T-helper 2 cell treated with Interferon-gamma antibody and Interleukin-4, amounts not matched to agents 5 μg/mL and 100 μg/mL, for 36 hours (primary cell): ENCODE measurements around the gene CAPZA1.
A peak's percentile ranks its signal among the peaks of the same experiment; 100 is the strongest.

Experiments used
- DNase-seq: peaks from one replicate; pipeline ENCODE4 v3.0.0; 2021; ENCODE audit warnings: low spot score
- H3K27ac Mint-ChIP-seq: one replicate; pipeline ENCODE4 v1.8.0; 2021; ENCODE audit warnings: mild to moderate bottlenecking, mixed read lengths
- H3K27me3 Mint-ChIP-seq: one replicate; pipeline ENCODE4 v1.8.0; 2021; ENCODE audit warnings: low read depth, mixed read lengths
- H3K36me3 Mint-ChIP-seq: one replicate; pipeline ENCODE4 v1.8.0; 2021; ENCODE audit warnings: low read depth, mixed read lengths
- H3K4me1 Mint-ChIP-seq: one replicate; pipeline ENCODE4 v1.8.0; 2021; ENCODE audit warnings: low read depth, mixed read lengths
- H3K4me3 Mint-ChIP-seq: one replicate; pipeline ENCODE4 v1.8.0; 2022; ENCODE audit warnings: mild to moderate bottlenecking, moderate library complexity, mixed read lengths
- H3K9me3 Mint-ChIP-seq: one replicate; pipeline ENCODE4 v1.8.0; 2021; ENCODE audit warnings: mixed read lengths

Gene CAPZA1

DNA sequence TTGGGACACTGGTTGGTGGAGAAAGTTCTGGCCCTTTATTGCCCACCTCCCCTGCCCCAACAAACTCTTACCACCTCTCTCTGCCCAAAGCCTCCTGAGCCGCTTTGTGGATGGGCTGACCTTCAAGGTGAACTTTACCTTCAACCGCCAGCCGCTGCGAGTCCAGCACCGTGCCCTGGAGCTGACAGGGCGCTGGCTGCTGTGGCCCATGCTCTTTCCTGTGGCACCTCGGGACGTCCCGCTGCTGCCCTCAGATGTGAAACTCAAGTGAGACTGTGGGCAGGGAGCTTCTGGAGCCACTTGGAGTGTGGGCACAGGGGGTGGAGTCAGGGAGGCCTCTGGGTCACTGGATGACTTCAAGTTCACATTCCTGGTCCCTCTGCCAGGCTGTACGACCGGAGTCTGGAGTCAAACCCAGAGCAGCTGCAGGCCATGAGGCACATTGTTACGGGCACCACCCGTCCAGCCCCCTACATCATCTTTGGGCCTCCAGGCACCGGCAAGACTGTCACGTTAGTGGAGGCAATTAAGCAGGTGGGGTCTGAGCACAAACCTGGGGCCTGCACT lies 74.8 kb downstream of the CAPZA1 start:
- Mint-ChIP-seq H3K4me3 (no peak overlapping the region), H3K9me3 (no peaks in the 10 kb centered on the region), H3K27me3 (no peaks in the 10 kb centered on the region), H3K27ac (no peak overlapping the region), H3K36me3 (peaks cover 38% of the 10 kb centered on the region), H3K4me1 (peaks cover 3% of the 10 kb centered on the region)
- no peak for DNase-seq

DNA sequence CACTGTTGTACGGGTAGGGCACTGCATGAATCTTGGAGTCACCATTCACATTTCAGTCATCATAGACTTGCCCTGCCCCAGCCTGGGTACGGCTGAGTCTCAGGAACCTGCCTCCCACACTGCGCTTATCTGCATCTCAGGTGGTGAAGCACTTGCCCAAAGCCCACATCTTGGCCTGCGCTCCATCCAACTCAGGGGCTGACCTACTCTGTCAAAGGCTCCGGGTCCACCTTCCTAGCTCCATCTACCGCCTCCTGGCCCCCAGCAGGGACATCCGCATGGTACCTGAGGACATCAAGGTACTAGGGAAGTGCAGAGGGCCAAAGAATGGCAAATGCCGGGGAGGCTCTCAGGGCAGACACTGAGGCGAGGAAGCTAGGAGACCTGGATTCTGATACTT lies 75.6 kb downstream of the CAPZA1 start:
- Mint-ChIP-seq H3K4me1 (peaks cover 10% of the 10 kb centered on the region), H3K4me3 (no peak overlapping the region), H3K36me3 (peaks cover 39% of the 10 kb centered on the region), H3K27me3 (no peaks in the 10 kb centered on the region), H3K27ac (no peak overlapping the region), H3K9me3 (no peaks in the 10 kb centered on the region)
- no peak for DNase-seq

DNA sequence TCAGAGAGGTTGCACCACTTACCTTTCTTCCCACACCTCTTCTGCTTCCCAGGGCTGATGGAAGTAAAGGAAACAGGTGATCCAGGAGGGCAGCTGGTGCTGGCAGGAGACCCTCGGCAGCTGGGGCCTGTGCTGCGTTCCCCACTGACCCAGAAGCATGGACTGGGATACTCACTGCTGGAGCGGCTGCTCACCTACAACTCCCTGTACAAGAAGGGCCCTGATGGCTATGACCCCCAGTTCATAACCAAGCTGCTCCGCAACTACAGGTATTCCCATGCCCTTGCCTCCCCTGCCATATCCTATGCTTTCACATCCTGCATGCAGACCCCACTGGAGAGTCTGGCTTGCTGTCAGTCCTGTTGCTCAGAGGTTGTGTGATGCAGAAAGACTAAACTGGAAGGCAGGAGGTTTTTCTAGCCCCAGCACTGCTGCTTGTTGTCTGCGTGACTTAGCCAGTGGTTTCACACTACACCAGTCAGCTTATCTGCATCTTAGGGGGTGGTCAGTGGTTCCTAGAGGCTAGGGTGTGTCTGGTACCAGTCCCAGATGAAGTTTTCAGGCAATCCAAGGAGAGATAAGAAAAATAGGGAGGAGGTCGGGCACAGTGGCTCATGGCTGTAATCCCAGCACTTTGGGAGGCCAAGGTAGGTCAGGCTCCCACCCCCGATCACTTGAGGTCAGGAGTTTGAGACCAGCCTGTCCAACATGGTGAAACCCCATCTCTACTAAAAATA lies 77.1 kb downstream of the CAPZA1 start:
- Mint-ChIP-seq H3K27me3 (no peaks in the 10 kb centered on the region), H3K4me3 (no peak overlapping the region), H3K36me3 (peaks cover 39% of the 10 kb centered on the region), H3K27ac (peak overlapping the region; percentile 36), H3K4me1 (peaks cover 24% of the 10 kb centered on the region), H3K9me3 (no peaks in the 10 kb centered on the region)
- DNase-seq, result no peak

DNA sequence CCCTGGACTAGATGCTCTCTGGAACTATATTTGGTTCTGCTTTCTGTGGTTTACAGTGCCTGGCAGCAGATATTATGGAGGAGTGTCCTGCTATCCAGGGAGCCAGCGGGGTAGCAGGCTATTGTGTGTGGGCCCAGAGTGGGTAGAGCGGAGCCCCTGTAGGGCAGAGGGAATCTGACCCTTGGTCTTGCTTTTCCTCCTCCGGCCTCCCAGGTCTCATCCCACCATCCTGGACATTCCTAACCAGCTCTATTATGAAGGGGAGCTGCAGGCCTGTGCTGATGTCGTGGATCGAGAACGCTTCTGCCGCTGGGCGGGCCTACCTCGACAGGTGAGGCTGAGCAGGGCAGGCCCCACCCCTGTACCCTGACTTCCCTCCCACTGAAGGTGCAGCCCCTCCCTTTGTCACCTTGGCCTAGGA lies 78.2 kb downstream of the CAPZA1 start:
- H3K27ac Mint-ChIP-seq, result no peak overlapping the region
- H3K36me3 Mint-ChIP-seq, result peaks cover 40% of the 10 kb centered on the region
- no peak for DNase-seq

DNA sequence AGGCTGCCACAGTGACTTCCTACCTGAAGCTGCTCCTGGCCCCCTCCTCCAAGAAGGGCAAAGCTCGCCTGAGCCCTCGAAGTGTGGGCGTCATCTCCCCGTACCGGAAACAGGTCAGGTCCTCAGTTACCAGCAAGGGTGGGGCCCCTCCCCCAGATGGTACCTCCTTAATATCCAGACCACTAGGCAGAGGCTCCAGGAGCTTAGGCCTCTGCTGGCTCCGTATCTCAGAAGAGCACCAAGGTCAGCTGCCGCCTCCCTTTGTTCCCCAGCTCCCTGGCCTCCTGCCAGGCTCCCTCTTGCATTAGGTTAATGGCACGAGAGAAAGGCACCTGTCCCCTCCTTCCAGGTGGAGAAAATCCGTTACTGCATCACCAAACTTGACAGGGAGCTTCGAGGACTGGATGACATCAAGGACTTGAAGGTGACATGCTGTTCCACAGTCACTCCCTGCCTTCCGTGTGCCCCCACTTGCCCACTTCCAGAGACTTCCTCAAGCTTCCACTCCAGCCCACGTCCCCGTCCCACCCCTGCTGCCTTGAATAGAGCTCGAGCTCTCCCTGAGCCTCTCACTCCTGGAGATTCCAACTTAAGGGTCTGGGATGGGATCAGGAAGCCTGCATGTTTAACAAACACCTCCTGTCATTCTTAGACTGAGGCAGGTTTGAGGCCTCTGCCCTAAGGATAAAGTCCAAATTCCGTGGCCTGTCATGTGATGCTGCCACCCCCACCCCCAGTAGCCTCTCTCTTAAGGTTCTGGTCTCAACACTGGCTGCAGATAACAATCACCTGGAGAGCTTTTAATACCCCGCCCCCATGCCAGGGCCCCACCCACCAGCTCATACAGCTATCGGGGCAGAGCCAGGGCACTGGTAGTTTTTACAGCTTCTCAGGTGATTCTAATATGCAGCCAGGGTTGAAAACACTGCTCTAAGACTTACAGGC lies 79.0 kb downstream of the CAPZA1 start:
- Mint-ChIP-seq H3K27me3 (no peaks in the 10 kb centered on the region), H3K4me3 (no peak overlapping the region), H3K27ac (no peak overlapping the region), H3K4me1 (peaks cover 39% of the 10 kb centered on the region), H3K36me3 (peaks cover 41% of the 10 kb centered on the region), H3K9me3 (no peaks in the 10 kb centered on the region)
- DNase-seq, result no peak

More for the DNA sequence above, 78.2 kb downstream of the CAPZA1 start:
- Mint-ChIP-seq H3K9me3 (no peaks in the 10 kb centered on the region), H3K4me1 (peaks cover 34% of the 10 kb centered on the region), H3K4me3 (no peak overlapping the region), H3K27me3 (no peaks in the 10 kb centered on the region)

DNA sequence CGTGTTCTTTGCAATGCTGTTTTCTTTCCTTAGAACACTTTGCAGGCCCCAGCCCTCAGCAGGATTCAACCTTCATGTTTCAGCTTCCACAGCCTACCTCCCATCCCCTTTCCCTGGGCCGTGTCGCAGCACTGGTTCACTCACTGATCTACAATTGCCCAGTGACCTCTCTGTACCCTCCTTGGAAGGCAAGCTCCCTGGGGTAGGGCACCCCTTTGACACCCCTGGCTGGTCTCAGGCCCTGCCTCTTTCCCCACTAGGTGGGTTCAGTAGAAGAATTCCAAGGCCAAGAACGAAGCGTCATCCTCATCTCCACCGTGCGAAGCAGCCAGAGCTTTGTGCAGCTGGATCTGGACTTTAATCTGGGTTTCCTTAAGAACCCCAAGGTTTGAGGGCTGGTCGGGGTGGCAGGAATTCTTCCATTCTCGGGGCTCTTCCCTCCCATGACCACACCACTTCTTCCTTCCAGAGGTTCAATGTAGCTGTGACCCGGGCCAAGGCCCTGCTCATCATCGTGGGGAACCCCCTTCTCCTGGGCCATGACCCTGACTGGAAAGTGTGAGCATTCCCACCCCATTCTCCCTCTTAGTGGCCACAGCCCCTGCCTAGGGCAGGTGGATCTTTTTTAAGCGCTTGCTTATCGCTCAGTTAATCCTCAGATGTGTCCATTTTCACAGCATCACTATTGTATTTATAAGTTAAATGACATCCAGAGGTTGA lies 80.0 kb downstream of the CAPZA1 start:
- Mint-ChIP-seq H3K4me1 (peaks cover 48% of the 10 kb centered on the region), H3K9me3 (no peaks in the 10 kb centered on the region), H3K4me3 (no peak overlapping the region), H3K36me3 (peaks cover 41% of the 10 kb centered on the region), H3K27ac (peak overlapping the region; percentile 91), H3K27me3 (no peaks in the 10 kb centered on the region)
- DNase-seq, result no peak

DNA sequence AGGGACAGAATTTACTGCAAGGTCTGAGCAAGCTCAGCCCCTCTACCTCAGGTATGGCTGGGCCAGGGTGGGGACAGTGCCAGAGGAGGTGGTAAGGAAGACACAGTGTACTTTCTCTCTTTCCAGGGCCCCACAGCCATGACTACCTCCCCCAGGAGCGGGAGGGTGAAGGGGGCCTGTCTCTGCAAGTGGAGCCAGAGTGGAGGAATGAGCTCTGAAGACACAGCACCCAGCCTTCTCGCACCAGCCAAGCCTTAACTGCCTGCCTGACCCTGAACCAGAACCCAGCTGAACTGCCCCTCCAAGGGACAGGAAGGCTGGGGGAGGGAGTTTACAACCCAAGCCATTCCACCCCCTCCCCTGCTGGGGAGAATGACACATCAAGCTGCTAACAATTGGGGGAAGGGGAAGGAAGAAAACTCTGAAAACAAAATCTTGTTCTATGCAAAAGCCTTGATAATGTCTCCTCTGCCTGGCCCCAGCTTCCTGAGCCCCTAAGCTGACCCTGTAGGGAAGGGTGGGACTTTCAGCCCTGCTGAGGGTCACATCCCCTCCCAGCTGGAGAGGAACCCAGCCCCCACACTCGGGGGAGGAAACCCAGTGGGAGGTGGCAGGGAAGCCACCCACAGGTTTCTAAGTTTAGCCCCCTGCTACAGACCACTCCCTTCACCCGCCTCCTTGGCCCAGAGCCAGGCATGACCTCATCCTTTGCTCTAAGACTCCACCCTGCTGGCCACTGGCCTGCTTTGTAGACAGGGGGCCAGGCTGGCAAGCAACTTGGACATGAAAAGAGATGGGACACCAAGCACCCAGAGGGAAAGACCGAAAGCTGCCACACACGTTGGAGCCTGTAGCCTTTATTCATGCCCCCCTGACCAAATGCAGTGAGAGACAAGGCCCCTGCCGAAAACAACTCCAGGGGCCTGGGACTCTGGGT lies 80.9 kb downstream of the CAPZA1 start:
- Mint-ChIP-seq H3K27ac (peak overlapping the region; percentile 91), H3K9me3 (no peaks in the 10 kb centered on the region), H3K27me3 (no peaks in the 10 kb centered on the region), H3K36me3 (peaks cover 37% of the 10 kb centered on the region), H3K4me3 (peak overlapping the region; percentile 59), H3K4me1 (peaks cover 57% of the 10 kb centered on the region)
- peak; percentile 64 for DNase-seq

DNA sequence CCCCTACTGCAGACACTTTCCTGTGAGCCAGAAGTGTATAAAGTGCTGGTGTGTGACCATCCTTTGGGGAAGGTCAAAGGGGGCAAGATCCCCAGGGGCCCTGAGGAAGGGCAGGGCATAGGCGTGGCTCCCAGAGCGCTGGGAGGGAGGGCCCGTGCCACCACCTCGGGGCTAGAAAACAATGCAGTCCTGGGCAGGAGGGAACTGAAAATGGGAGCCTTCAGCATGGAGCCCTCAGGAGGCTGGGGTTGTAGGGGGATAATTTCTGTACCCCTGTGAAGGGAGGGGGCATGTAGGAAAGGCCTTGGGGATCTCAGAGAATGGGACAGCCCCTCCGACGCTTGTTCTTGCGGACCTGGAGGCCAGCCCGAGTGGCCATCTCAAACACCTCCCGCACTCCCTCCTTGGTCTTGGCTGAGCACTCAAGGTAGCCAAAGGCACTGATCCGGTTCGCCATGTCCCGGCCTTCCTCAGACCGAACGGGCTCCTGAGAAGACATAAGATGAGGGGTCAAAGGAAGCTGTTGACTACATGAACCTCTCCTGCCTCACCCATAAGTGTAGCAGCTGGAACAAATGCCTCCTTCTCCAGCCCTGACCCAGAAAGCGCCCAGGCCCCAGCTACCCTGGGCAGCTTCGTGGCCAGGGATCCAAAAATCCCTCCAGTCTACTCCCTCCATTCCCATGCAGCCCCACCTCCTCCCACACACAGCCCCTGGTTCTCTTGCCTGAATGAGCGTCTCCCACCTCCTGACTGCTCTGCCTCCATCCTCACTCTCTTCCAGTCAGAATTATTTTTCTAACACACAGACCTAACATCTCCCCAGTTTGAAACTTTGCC lies 81.8 kb downstream of the CAPZA1 start:
- Mint-ChIP-seq H3K9me3 (no peaks in the 10 kb centered on the region), H3K4me3 (peak overlapping the region; percentile 59), H3K27ac (peak overlapping the region; percentile 91), H3K36me3 (peaks cover 37% of the 10 kb centered on the region), H3K4me1 (peaks cover 61% of the 10 kb centered on the region), H3K27me3 (no peaks in the 10 kb centered on the region)
- DNase-seq, result no peak

DNA sequence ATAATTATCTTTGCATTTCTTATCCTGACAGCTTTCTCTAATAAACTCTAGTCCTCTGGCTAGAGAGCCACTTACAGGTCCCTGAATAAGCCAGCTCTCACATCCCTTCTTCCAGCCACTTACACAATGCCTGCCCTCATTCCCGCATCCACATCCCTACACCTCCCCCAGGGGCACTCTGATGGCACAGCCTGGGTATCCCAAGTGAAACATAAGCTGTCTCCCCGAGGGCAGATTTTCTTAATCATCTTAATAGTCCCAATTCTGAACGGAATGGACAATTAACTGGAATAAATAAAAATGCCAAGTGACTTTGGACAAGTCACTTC lies 82.4 kb downstream of the CAPZA1 start:
- peaks cover 34% of the 10 kb centered on the region for H3K36me3 Mint-ChIP-seq
- no peaks in the 10 kb centered on the region for H3K9me3 Mint-ChIP-seq

DNA sequence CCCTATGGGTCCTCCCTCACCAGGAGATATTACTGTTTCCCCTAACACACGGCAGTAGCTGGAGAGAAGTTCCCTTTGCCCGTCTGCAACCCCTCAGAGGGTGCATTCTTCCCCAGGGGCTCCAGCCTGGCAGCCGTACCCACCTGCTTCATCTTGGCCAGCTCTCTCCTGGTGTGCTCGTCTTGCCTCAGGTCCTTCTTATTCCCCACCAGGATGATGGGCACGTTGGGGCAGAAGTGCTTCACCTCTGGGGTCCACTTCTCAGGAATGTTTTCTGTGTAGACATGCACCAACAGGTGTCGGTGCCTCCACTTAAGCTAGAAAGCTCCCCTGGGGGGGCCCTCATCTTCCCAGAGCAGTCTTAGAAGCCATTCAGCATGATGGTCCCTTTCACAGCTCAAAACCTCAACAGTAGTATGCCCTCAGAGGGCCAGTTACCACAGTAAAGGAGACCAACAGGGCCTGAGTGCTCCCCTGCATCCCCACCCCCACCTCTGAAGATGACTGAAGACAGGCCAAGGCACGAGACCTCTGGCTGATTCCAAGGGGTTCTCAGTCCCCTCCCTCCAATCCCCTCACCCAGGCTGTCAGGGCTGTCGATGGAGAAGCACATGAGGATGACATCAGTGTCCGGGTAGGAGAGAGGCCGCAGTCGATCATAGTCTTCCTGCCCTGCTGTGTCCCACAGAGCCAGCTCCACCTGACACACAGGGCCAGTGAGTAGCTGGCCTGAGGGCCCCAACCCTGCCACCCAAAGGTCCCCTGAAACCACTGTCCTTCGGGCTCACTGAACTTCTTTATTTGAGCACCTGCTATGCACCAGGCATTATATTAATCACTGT lies 83.0 kb downstream of the CAPZA1 start:
- Mint-ChIP-seq H3K27ac (peak overlapping the region; percentile 79), H3K27me3 (no peaks in the 10 kb centered on the region), H3K4me3 (peak overlapping the region; percentile 47), H3K9me3 (no peaks in the 10 kb centered on the region), H3K36me3 (peaks cover 32% of the 10 kb centered on the region), H3K4me1 (peaks cover 63% of the 10 kb centered on the region)
- no peak for DNase-seq

More for the DNA sequence above, 82.4 kb downstream of the CAPZA1 start:
- DNase-seq, result no peak
- no peaks in the 10 kb centered on the region for H3K27me3 Mint-ChIP-seq
- peak overlapping the region; percentile 79 for H3K27ac Mint-ChIP-seq
- no peak overlapping the region for H3K4me3 Mint-ChIP-seq
- H3K4me1 Mint-ChIP-seq, result peaks cover 61% of the 10 kb centered on the region

DNA sequence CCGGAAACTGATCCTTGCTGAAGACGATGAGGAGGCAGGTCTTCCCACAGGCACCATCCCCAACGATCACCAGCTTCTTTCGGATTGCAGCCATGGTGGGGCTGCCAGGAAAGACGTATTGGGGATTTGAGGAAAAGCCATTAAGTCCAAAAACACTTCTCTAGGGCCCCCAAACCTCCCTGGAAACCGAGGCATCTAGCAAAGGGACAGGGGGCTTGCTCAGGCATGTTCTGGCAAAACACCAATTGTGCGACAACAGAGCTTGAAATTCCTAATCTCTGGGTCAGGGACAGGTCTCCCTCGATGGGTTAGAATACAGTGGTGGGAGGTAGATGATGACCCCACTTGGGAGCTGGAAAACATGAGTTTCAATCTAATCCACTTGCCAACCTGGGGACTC lies 84.1 kb downstream of the CAPZA1 start:
- peak overlapping the region; percentile 93 for H3K27ac Mint-ChIP-seq
- peak overlapping the region; percentile 87 for H3K4me3 Mint-ChIP-seq
- H3K4me1 Mint-ChIP-seq, result peaks cover 67% of the 10 kb centered on the region
- H3K9me3 Mint-ChIP-seq, result no peaks in the 10 kb centered on the region
- H3K36me3 Mint-ChIP-seq, result peaks cover 31% of the 10 kb centered on the region
- peaks cover 5% of the 10 kb centered on the region for H3K27me3 Mint-ChIP-seq
- DNase-seq, result no peak
